Ishikawa (cell line): Measurements from ENCODE around the gene MAP1S.

Experiments
- CEBPB ChIP-seq: IDR thresholded peaks from 2 replicates; pipeline ENCODE4 v1.6.1; 2012
- CREB1 ChIP-seq: IDR thresholded peaks from 2 replicates; pipeline ENCODE4 v1.6.1; 2012; ENCODE audit warnings: low read depth
- EGR1 ChIP-seq: IDR thresholded peaks from 2 replicates; pipeline ENCODE4 v1.6.1; 2012
- EP300 ChIP-seq: IDR thresholded peaks from 2 replicates; pipeline ENCODE4 v1.6.1; 2012; ENCODE audit warnings: borderline replicate concordance
- FOXM1 ChIP-seq: IDR thresholded peaks from 2 replicates; pipeline ENCODE4 v1.6.1; 2012; ENCODE audit warnings: low read depth, borderline replicate concordance
- MAX ChIP-seq: IDR thresholded peaks from 2 replicates; pipeline ENCODE4 v1.6.1; 2012
- NFIC ChIP-seq: IDR thresholded peaks from 2 replicates; pipeline ENCODE4 v1.6.1; 2012
- RAD21 ChIP-seq: IDR thresholded peaks from 2 replicates; pipeline ENCODE4 v1.6.1; 2012; ENCODE audit warnings: low read depth
- REST ChIP-seq: IDR thresholded peaks from 2 replicates; pipeline ENCODE4 v1.6.1; 2012; ENCODE audit warnings: low read depth, mild to moderate bottlenecking
- TAF1 ChIP-seq: IDR thresholded peaks from 2 replicates; pipeline ENCODE4 v1.6.1; 2012; ENCODE audit warnings: low read depth, mild to moderate bottlenecking
- TCF12 ChIP-seq: IDR thresholded peaks from 2 replicates; pipeline ENCODE4 v1.6.1; 2012; ENCODE audit warnings: low read depth
- TEAD4 ChIP-seq: IDR thresholded peaks from 2 replicates; pipeline ENCODE4 v1.6.1; 2012
- USF1 ChIP-seq: IDR thresholded peaks from 2 replicates; pipeline ENCODE4 v1.6.1; 2012
- YY1 ChIP-seq: IDR thresholded peaks from 2 replicates; pipeline ENCODE4 v1.6.1; 2012; ENCODE audit warnings: low read depth
- ZBTB7A ChIP-seq: IDR thresholded peaks from 2 replicates; pipeline ENCODE4 v1.6.1; 2012; ENCODE audit warnings: low read depth

Gene MAP1S

GRCh38 chr19:17677002-17677401, 42.3 kb upstream of the MAP1S start:
- TF ChIP-seq RAD21 (peak; percentile 67), CEBPB (no peak)

DNA sequence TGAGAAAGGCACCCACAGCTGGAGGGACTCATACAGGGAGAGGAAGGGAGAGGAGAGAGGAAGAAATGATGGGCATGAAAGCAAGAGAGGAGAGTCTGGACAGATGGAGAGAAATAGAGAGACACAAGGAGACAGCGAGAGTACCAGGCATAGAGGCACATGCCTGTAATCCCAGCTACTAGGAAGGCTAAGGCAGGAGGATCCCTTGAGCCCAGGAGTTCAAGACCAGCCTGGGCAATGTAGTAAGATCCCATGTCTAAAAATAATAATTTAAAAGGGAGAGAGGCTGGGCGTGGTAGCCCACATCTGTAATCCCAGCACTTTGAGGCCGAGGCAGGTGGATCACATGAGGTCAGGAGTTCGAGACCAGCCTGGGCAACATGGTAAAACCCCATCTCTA, 40.4 kb upstream of the MAP1S start:
- TF ChIP-seq TCF12 (no peak), CEBPB (no peak), REST (no peak), EP300 (no peak), NFIC (no peak), FOXM1 (no peak)

DNA sequence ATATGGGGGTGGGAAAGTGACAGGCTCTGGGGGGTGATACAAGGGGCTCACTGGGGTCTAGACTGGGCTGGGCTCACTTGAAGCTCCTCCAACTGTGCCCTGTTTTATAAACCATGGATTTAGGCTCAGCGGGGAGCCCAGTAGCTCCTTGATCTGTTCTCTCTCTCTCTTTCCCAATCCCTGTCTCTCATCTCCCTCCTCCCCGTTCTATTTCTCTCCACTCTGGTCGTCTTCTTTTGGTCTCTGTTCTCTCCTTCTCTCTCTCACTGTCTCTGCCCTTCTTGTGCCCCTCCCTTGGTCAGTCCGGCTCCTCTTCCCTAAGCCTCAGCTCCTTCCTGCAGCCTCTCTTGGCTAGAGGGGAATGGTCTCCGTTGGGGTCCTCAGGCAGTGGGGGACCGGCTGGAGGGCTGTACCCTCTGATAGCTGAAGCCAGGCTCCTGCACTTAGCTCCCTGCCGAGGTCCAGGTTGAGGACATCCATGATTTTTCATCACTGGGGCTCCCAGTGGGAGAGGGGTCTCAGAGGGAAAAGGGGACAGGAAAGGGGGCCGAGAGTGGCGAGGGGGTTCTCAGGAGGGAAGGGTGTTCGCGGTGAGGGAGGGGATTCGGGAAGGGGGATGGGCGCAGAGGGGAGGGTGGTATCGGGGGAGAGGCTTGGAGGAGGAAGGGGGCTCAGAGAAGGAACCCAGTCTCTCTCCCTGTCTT, 39.6 kb upstream of the MAP1S start:
- TF ChIP-seq FOXM1 = no peak
- no peak for TF ChIP-seq EGR1
- no peak for TF ChIP-seq CEBPB
- TF ChIP-seq ZBTB7A = no peak; the same call in 1 of the 2 replicates
- TF ChIP-seq EP300 = no peak
- no peak for TF ChIP-seq YY1

GRCh38 chr19:17680230-17680722, 39.0 kb upstream of the MAP1S start:
- TF ChIP-seq ZBTB7A (no peak; the same call in 1 of the 2 replicates), CREB1 (no peak), EGR1 (peak; percentile 70)

GRCh38 chr19:17681505-17682125, 37.7 kb upstream of the MAP1S start:
- TF ChIP-seq RAD21 (no peak), EGR1 (no peak), TAF1 (no peak), REST (peak; percentile 99), ZBTB7A (no peak), CREB1 (peak; percentile 42; the same call in 1 of the 2 replicates), YY1 (peak; percentile 57; the same call in 1 of the 2 replicates), USF1 (0 out of 2 replicates have a peak, but pooled peaks have one; percentile 3), MAX (0 out of 2 replicates have a peak, but pooled peaks have one; percentile 26), TEAD4 (no peak), TCF12 (no peak), EP300 (no peak), FOXM1 (no peak)

GRCh38 chr19:17682273-17682672, 37.0 kb upstream of the MAP1S start:
- TF ChIP-seq ZBTB7A (no peak), TAF1 (no peak), FOXM1 (no peak), REST (no peak), TEAD4 (no peak), NFIC (no peak), YY1 (no peak), RAD21 (no peak), EGR1 (no peak), MAX (no peak), CEBPB (no peak), CREB1 (no peak), TCF12 (no peak), USF1 (no peak), EP300 (no peak)
